IPS-18a (cell line): ENCODE results near the gene PARN.
"Not testable (repeated sequence)": the region's sequence is repeated elsewhere in the genome, so short reads cannot be mapped to it uniquely, and the experiment has no call there.

Source experiments
- H3K27ac ChIP-seq: one replicate; pipeline ENCODE4 v1.5.1; 2013; ENCODE audit warnings: low read length
- H3K27me3 ChIP-seq: one replicate; pipeline ENCODE4 v1.6.1; 2013; ENCODE audit warnings: mild to moderate bottlenecking, low read length; ENCODE audit not compliant: control insufficient read depth, insufficient read depth
- H3K36me3 ChIP-seq: one replicate; pipeline ENCODE4 v1.6.1; 2013; ENCODE audit warnings: low read depth, low read length; ENCODE audit not compliant: control insufficient read depth
- H3K4me1 ChIP-seq: one replicate; pipeline ENCODE4 v1.6.1; 2013; ENCODE audit warnings: low read depth, low read length; ENCODE audit not compliant: control insufficient read depth
- H3K4me3 ChIP-seq: one replicate; pipeline ENCODE4 v1.5.1; 2013; ENCODE audit warnings: low read length
- H3K9ac ChIP-seq: one replicate; pipeline ENCODE4 v1.6.1; 2013; ENCODE audit warnings: mild to moderate bottlenecking, low read length, moderate library complexity
- H3K9me3 ChIP-seq: one replicate; pipeline ENCODE4 v1.6.1; 2013; ENCODE audit warnings: low read depth, low read length; ENCODE audit not compliant: control insufficient read depth

PARN gene

GRCh38 chr16:14586637-14587305, 43.3 kb downstream of the PARN start:
- H3K9ac ChIP-seq = no peak overlapping the region
- peaks cover 59% of the 10 kb centered on the region for H3K36me3 ChIP-seq
- no peak overlapping the region for H3K4me3 ChIP-seq
- H3K4me1 ChIP-seq = no peaks in the 10 kb centered on the region
- H3K27ac ChIP-seq = no peak overlapping the region
- H3K9me3 ChIP-seq = no peaks in the 10 kb centered on the region
- no peaks in the 10 kb centered on the region for H3K27me3 ChIP-seq

GRCh38 chr16:14585287-14585686, 44.8 kb downstream of the PARN start:
- Histone ChIP-seq H3K9me3 (no peaks in the 10 kb centered on the region), H3K27me3 (no peaks in the 10 kb centered on the region), H3K9ac (no peak overlapping the region), H3K4me1 (no peaks in the 10 kb centered on the region), H3K36me3 (peaks cover 64% of the 10 kb centered on the region), H3K27ac (no peak overlapping the region), H3K4me3 (no peak overlapping the region)

DNA sequence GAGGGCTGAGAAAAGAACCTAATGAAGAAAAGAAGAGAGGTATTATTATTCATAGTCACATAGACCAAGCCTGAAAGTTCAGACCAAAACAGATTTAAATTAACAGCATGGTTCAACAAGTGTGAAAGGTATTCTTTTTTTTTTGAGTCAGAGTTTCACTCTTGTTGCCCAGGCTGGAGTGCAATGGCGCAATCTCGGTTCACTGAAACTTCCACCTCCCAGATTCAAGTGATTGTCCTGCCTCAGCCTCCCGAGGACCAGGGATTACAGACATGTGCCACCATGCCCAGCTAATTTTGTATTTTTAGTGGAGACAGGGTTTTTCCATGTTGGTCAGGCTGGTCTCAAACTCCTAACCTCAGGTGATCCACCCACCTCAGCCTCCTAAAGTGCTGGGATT, 49.1 kb downstream of the PARN start:
- not testable (repeated sequence) for H3K27ac ChIP-seq, H3K9me3 ChIP-seq, H3K4me1 ChIP-seq, H3K4me3 ChIP-seq, H3K9ac ChIP-seq, H3K27me3 ChIP-seq
- peaks cover 80% of the 10 kb centered on the region for H3K36me3 ChIP-seq

GRCh38 chr16:14579266-14579665, 50.8 kb downstream of the PARN start:
- Histone ChIP-seq H3K4me3 (no peak overlapping the region), H3K27me3 (no peaks in the 10 kb centered on the region), H3K27ac (no peak overlapping the region), H3K36me3 (peaks cover 68% of the 10 kb centered on the region), H3K9ac (no peak overlapping the region), H3K9me3 (no peaks in the 10 kb centered on the region), H3K4me1 (no peaks in the 10 kb centered on the region)

GRCh38 chr16:14576532-14576931, 53.5 kb downstream of the PARN start:
- Histone ChIP-seq H3K36me3 (peaks cover 47% of the 10 kb centered on the region), H3K9ac (no peak overlapping the region), H3K4me3 (no peak overlapping the region), H3K4me1 (no peaks in the 10 kb centered on the region), H3K27me3 (no peaks in the 10 kb centered on the region), H3K27ac (no peak overlapping the region), H3K9me3 (no peaks in the 10 kb centered on the region)

DNA sequence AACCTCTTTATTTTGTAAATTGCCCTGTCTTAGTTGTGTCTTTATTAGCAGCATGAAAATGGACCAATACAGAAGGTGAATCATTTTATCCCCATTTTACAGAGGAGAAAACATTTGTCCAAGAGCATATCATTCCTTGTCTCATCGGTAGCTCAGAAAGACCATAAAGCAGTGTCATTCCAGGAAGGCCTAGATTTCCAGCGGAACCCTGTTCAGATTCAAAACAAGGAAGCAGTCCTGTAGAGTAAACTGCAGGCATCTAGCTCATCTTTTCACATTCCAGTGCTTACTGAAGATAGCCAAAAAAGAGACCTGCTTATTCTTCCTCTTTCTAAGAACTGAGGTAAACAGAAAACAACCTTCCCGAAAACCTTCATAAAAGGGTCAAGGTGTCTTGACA, 54.0 kb downstream of the PARN start:
- Histone ChIP-seq H3K27ac (no peak overlapping the region), H3K9me3 (no peaks in the 10 kb centered on the region), H3K36me3 (peaks cover 44% of the 10 kb centered on the region)

GRCh38 chr16:14574698-14575415, 55.2 kb downstream of the PARN start:
- H3K27ac ChIP-seq = not testable (repeated sequence)
- H3K36me3 ChIP-seq = peaks cover 34% of the 10 kb centered on the region

More for the DNA sequence above, 54.0 kb downstream of the PARN start:
- H3K9ac ChIP-seq = no peak overlapping the region
- H3K4me1 ChIP-seq = no peaks in the 10 kb centered on the region
- no peak overlapping the region for H3K4me3 ChIP-seq
- no peaks in the 10 kb centered on the region for H3K27me3 ChIP-seq

GRCh38 chr16:14572535-14572934, 57.5 kb downstream of the PARN start:
- Histone ChIP-seq H3K4me1 (no peaks in the 10 kb centered on the region), H3K4me3 (no peak overlapping the region), H3K36me3 (peaks cover 17% of the 10 kb centered on the region), H3K9ac (no peak overlapping the region), H3K9me3 (no peaks in the 10 kb centered on the region), H3K27me3 (no peaks in the 10 kb centered on the region), H3K27ac (no peak overlapping the region)

More at GRCh38 chr16:14574698-14575415, 55.2 kb downstream of the PARN start:
- H3K4me1 ChIP-seq, H3K9me3 ChIP-seq, H3K9ac ChIP-seq, H3K27me3 ChIP-seq, H3K4me3 ChIP-seq: not testable (repeated sequence)

GRCh38 chr16:14569213-14569612, 60.8 kb downstream of the PARN start:
- Histone ChIP-seq H3K9me3 (no peaks in the 10 kb centered on the region), H3K9ac (no peak overlapping the region), H3K27ac (no peak overlapping the region), H3K4me3 (no peak overlapping the region), H3K36me3 (no peaks in the 10 kb centered on the region), H3K4me1 (peaks cover 4% of the 10 kb centered on the region), H3K27me3 (no peaks in the 10 kb centered on the region)

DNA sequence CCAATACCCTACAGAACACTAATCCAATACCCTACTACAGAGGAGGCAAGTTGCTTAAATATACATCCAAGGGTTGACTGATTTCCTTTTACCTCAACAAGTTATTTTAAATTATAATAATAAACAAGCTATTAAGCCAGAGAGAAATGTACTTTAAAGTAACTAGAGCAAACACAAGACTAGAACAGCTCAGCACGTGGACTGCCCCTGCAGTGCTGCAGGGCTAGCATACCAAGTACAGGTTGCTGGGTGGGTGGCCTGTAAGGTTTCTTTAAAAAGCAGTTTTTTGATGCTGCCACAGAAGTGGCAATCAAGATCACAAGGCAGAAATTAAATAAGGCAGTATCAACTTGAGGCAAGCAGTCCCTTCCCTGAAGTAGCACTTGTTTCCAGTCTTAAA, 63.5 kb downstream of the PARN start:
- no peak overlapping the region for H3K4me3 ChIP-seq
- no peak overlapping the region for H3K27ac ChIP-seq
- peaks cover 6% of the 10 kb centered on the region for H3K4me1 ChIP-seq
- no peak overlapping the region for H3K9ac ChIP-seq
- H3K36me3 ChIP-seq = no peaks in the 10 kb centered on the region
- H3K27me3 ChIP-seq = no peaks in the 10 kb centered on the region
- H3K9me3 ChIP-seq = no peaks in the 10 kb centered on the region

DNA sequence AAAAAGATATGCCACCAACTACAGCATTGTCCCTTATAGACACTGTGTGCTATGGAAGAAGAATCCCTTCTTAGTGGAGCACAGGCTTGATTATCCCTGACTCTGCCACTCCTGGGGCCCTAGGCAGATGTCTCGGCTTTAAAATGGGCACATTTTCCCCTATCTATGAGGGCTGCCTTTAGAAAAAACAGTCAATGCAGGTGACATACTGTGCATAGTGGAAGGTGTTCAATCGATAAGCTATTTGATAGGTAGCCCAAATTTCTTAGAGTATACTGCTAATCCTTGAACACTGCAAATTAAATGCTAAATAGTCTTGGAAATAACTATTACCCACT, 64.4 kb downstream of the PARN start:
- Histone ChIP-seq H3K27me3 (no peaks in the 10 kb centered on the region), H3K9me3 (no peaks in the 10 kb centered on the region), H3K4me3 (no peak overlapping the region), H3K4me1 (peaks cover 6% of the 10 kb centered on the region), H3K36me3 (no peaks in the 10 kb centered on the region), H3K27ac (no peak overlapping the region), H3K9ac (no peak overlapping the region)
